Astrocyte of the spinal cord (primary cell): ENCODE measurements around the gene ARMC6.

ENCODE experiments used
- DNase-seq: peaks from one replicate; pipeline ENCODE4 v3.0.0; 2011; ENCODE audit warnings: low read depth, low spot score
- H3K4me3 ChIP-seq: 2 replicates; pipeline ENCODE4 v1.5.1; 2011; ENCODE audit warnings: low read depth, mild to moderate bottlenecking, low read length, moderate library complexity
- CTCF ChIP-seq: IDR thresholded peaks from 2 replicates; pipeline ENCODE4 v1.5.1; 2012; ENCODE audit warnings: low read depth, mild to moderate bottlenecking, low read length, inconsistent platforms
- in situ Hi-C: cut with HindIII; loops from 2 replicates; pipeline ENCODE4 v1.10.0; 2017; ENCODE audit warnings: low sequenced_read_pairs

ARMC6 gene

GRCh38 chr19:19033426-19034203, at the start of gene ARMC6, which contains the start of gene SUGP2:
Gene ARMC6, plus strand, starts transcription at chr19:19033603. Its CDS starts 607 bp downstream, at chr19:19034210.
Gene SUGP2, minus strand, starts transcription at chr19:19033517. Its CDS starts 2,446 bp downstream, at chr19:19031071.
- DNase-seq = peak; percentile 85
- H3K4me3 ChIP-seq = peak within 1 kb of the TSS; percentile 95
- in situ Hi-C loops = no loop called here
- TF ChIP-seq CTCF = no peak

DNA sequence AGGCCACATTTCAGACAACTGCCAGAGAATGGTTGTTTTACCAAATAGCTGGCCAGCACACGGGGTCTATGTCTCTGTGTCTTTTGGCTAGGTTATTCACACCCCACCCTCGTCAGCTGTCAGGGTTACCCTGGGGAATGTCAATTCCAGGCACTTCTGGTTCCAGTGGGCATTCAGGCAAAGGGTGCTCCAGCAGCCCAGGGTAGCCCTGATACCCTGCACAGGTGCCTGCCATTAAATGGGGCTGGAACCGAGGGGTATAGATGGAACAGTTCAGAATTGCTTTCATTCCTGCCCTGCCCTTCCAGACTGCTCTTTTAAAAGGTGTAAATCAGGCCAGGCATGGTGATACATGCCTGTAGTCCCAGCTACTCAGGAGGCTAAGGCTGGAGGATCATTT, 49.2 kb upstream of the ARMC6 start:
- TF ChIP-seq CTCF = no peak
- no peak overlapping the region for H3K4me3 ChIP-seq
- no peak for DNase-seq
- in situ Hi-C loops = no loop called here

- TF ChIP-seq CTCF = no peak
- H3K4me3 ChIP-seq = no peak overlapping the region
- no peak for DNase-seq
- in situ Hi-C loops = no loop called here
Measured at GRCh38 chr19:18985257-18985656, 48.1 kb upstream of the ARMC6 start.

- no peak for DNase-seq
- in situ Hi-C loops = no loop called here
- no peak for TF ChIP-seq CTCF
- H3K4me3 ChIP-seq = no peak overlapping the region
Measured at GRCh38 chr19:18987456-18987855, 45.9 kb upstream of the ARMC6 start.

DNA sequence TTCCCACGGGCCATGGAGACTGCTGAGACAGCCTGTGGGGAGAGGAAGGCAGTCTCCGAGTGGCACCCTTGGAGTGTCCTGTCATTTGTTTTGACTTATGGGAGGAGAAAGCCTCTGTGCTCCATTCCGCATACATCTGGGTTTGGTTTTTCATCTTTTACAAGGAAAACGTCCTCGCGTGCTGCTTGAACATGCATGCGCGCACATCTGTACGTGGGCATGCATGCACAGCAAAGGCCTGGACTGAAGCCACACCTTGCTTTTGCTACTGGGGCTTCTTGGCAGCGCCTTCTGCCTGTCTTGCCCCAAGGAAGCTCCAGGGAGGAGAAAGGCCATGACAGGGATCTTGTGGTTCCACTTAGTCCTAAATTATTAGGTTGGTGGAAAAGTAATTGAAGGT, 44.1 kb upstream of the ARMC6 start:
- no peak for TF ChIP-seq CTCF
- H3K4me3 ChIP-seq = no peak overlapping the region
- no peak for DNase-seq
- in situ Hi-C loops = no loop called here

DNA sequence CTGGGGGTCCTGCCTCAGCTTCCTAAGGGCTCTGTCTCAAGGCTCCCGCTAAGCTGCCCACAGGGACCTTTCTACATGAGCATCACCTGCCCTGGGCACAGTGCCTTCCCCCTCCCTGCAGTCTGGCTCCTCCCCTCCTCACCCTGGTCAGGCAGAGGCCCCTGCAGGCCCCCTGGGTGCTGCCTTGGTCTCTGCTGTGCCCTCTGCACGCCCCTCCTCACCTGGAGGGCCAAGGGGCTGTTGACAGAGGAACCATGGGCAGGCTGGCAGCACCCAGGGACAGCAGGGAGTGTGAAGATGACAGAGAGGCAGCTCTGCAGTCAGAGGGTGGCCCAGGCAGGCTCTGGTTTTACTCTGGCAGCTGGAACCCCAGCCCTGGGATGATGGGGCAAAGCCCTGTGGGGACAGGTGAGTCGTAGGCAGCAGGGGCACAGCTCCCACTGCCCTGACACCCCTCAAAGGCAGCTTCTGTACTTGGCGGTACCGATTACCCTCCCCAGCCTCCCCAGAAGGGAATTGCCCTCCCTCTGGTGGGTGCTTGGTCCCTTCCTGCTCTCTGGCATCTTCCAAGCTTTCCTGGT, 43.2 kb upstream of the ARMC6 start:
- in situ Hi-C loops = no loop called here

More for the DNA sequence above, 43.2 kb upstream of the ARMC6 start:
- no peak for DNase-seq
- TF ChIP-seq CTCF = no peak
- H3K4me3 ChIP-seq = no peak overlapping the region
